SK-N-SH treated with all-trans-retinoic acid at 6 μM for 48 hours (cell line): ENCODE data around the gene YIPF2.

Experiments
- ATAC-seq: fragments of 200-7000 bp; cut with Tn5 transposase; 3 replicates; pipeline ENCODE4 v1.9.1; 2020; ENCODE audit warnings: mild to moderate bottlenecking, moderate library complexity
- ARNTL ChIP-seq: fragments of 450-650 bp; formaldehyde crosslinking; IDR thresholded peaks from 2 replicates; pipeline ENCODE4 v1.5.0; 2020; ENCODE audit warnings: low read depth, mild to moderate bottlenecking, moderate library complexity, borderline replicate concordance
- BACH2 ChIP-seq: fragments of 250-450 bp; sonication (Bioruptor Pico); IDR thresholded peaks from 2 replicates; pipeline ENCODE4 v1.9.0; 2021; ENCODE audit warnings: mild to moderate bottlenecking, borderline replicate concordance
- CSDC2 ChIP-seq: fragments of 250-450 bp; sonication (Bioruptor Pico); IDR thresholded peaks from 2 replicates; pipeline ENCODE4 v1.5.0; 2020; ENCODE audit warnings: mild to moderate bottlenecking, moderate library complexity
- ESRRG ChIP-seq: fragments of 250-450 bp; sonication (Bioruptor Pico); IDR thresholded peaks from 2 replicates; pipeline ENCODE4 v1.6.1; 2021; ENCODE audit warnings: mild to moderate bottlenecking
- GLIS3 ChIP-seq: fragments of 250-450 bp; sonication (Bioruptor Pico); IDR thresholded peaks from 2 replicates; pipeline ENCODE4 v1.5.0; 2020; ENCODE audit warnings: mild to moderate bottlenecking, moderate library complexity
- PPARA ChIP-seq: fragments of 250-450 bp; sonication (Bioruptor Pico); IDR thresholded peaks from 2 replicates; pipeline ENCODE4 v1.5.0; 2020; ENCODE audit warnings: mild to moderate bottlenecking, borderline replicate concordance
- RARB ChIP-seq: fragments of 250-450 bp; sonication (Bioruptor Pico); IDR thresholded peaks from 2 replicates; pipeline ENCODE4 v1.8.0; 2021; ENCODE audit warnings: mild to moderate bottlenecking, moderate library complexity
- SNAI2 ChIP-seq: fragments of 250-450 bp; sonication (Bioruptor Pico); IDR thresholded peaks from 2 replicates; pipeline ENCODE4 v1.5.0; 2020; ENCODE audit warnings: mild to moderate bottlenecking, moderate library complexity
- TCF4 ChIP-seq: fragments of 250-450 bp; sonication (Bioruptor Pico); IDR thresholded peaks from 2 replicates; pipeline ENCODE4 v1.8.0; 2021; ENCODE audit warnings: mild to moderate bottlenecking, moderate library complexity, borderline replicate concordance
- TOX ChIP-seq: fragments of 250-450 bp; sonication (Bioruptor Pico); IDR thresholded peaks from 2 replicates; pipeline ENCODE4 v1.8.0; 2021; ENCODE audit warnings: mild to moderate bottlenecking, moderate library complexity, borderline replicate concordance
- ZC3H10 ChIP-seq: fragments of 250-450 bp; sonication (Bioruptor Pico); IDR thresholded peaks from 2 replicates; pipeline ENCODE4 v1.5.1; 2021; ENCODE audit warnings: mild to moderate bottlenecking, moderate library complexity
- ZFP3 ChIP-seq: fragments of 250-450 bp; sonication (Bioruptor Pico); IDR thresholded peaks from 2 replicates; pipeline ENCODE4 v1.5.0; 2020; ENCODE audit warnings: mild to moderate bottlenecking, moderate library complexity
- ZFP30 ChIP-seq: fragments of 450-650 bp; formaldehyde crosslinking; IDR thresholded peaks from 2 replicates; pipeline ENCODE4 v1.5.0; 2022; ENCODE audit warnings: mild to moderate bottlenecking, moderate library complexity
- ZNF70 ChIP-seq: fragments of 450-650 bp; formaldehyde crosslinking; IDR thresholded peaks from 2 replicates; pipeline ENCODE4 v1.5.0; 2020; ENCODE audit warnings: mild to moderate bottlenecking, moderate library complexity
- ZNF8 ChIP-seq: fragments of 450-650 bp; formaldehyde crosslinking; IDR thresholded peaks from 2 replicates; pipeline ENCODE4 v1.5.0; 2020; ENCODE audit warnings: mild to moderate bottlenecking, moderate library complexity
- TF ChIP-seq, protein P1 (sequence below): fragments of 250-450 bp; sonication (Bioruptor Pico); IDR thresholded peaks from 2 replicates; pipeline ENCODE4 v1.5.1; 2021; ENCODE audit warnings: mild to moderate bottlenecking, moderate library complexity
- TF ChIP-seq, protein P2 (sequence below): fragments of 250-450 bp; sonication (Bioruptor Pico); IDR thresholded peaks from 2 replicates; pipeline ENCODE4 v1.8.0; 2021; ENCODE audit warnings: low read depth, mild to moderate bottlenecking, moderate library complexity, borderline replicate concordance
- TF ChIP-seq, protein P3 (sequence below): fragments of 250-450 bp; sonication (Bioruptor Pico); IDR thresholded peaks from 2 replicates; pipeline ENCODE4 v1.5.1; 2020; ENCODE audit warnings: low read depth, mild to moderate bottlenecking, moderate library complexity
- TF ChIP-seq, protein P4 (sequence below): fragments of 250-450 bp; sonication (Bioruptor Pico); IDR thresholded peaks from 2 replicates; pipeline ENCODE4 v1.8.0; 2020; ENCODE audit warnings: mild to moderate bottlenecking, moderate library complexity, borderline replicate concordance
- TF ChIP-seq, protein P5 (sequence below): fragments of 250-450 bp; sonication (Bioruptor Pico); IDR thresholded peaks from 2 replicates; pipeline ENCODE4 v1.5.0; 2020; ENCODE audit warnings: mild to moderate bottlenecking, moderate library complexity

Gene YIPF2

DNA sequence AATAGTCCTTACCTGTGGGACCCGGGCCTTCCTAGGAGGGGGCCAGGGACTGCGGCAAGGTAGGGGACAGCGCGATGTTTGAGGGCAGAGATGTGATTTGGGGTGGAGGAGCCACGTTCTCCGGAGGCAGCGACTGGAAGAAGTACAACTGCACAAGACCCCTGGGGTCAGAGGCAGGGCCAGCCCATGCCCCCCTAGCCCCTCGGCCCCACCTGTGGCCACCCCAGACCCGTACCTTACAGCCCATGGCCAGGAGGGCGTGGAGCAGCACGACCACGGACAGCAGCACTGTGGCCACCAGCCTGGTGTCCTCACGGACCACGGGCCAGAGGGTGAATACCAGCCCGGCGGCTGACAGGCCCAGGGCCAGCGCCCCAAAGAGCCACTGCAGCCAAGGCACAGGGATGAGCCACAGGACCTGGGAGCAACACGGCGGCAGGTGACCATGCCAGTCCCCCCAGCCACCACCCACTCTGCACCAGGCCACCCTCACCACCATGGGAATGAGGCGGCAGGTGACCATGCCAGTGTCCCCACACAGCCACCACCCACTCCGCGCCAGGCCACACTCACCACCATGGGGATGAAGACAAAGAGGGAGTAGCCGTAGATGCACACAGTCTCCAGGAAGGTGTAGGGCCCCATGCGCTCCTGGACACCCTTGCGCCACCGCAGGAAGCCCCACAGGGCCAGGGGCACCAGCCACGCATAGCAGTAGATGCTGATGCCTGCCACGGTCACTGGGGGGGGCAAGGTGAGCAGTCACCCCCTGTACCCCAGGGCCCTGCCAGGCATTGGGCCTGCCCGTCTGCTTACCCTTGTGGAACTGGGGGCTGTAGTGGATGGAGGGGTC is 5.0 kb downstream of the YIPF2 start:
- TF ChIP-seq TOX (CRISPR knock-in tag) (no peak), ZC3H10 (CRISPR knock-in tag) (no peak), RARB (CRISPR knock-in tag) (no peak), CSDC2 (CRISPR knock-in tag) (no peak), ZFP30 (CRISPR knock-in tag) (no peak), ESRRG (no peak), ARNTL (CRISPR knock-in tag) (no peak), ZNF70 (CRISPR knock-in tag) (no peak), ZNF8 (CRISPR knock-in tag) (no peak), TCF4 (CRISPR knock-in tag) (no peak), SNAI2 (no peak)
- TF ChIP-seq, protein P1, sequence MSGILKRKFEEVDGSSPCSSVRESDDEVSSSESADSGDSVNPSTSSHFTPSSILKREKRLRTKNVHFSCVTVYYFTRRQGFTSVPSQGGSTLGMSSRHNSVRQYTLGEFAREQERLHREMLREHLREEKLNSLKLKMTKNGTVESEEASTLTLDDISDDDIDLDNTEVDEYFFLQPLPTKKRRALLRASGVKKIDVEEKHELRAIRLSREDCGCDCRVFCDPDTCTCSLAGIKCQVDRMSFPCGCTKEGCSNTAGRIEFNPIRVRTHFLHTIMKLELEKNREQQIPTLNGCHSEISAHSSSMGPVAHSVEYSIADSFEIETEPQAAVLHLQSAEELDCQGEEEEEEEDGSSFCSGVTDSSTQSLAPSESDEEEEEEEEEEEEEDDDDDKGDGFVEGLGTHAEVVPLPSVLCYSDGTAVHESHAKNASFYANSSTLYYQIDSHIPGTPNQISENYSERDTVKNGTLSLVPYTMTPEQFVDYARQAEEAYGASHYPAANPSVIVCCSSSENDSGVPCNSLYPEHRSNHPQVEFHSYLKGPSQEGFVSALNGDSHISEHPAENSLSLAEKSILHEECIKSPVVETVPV (CRISPR knock-in tag) = no peak
- TF ChIP-seq, protein P2, sequence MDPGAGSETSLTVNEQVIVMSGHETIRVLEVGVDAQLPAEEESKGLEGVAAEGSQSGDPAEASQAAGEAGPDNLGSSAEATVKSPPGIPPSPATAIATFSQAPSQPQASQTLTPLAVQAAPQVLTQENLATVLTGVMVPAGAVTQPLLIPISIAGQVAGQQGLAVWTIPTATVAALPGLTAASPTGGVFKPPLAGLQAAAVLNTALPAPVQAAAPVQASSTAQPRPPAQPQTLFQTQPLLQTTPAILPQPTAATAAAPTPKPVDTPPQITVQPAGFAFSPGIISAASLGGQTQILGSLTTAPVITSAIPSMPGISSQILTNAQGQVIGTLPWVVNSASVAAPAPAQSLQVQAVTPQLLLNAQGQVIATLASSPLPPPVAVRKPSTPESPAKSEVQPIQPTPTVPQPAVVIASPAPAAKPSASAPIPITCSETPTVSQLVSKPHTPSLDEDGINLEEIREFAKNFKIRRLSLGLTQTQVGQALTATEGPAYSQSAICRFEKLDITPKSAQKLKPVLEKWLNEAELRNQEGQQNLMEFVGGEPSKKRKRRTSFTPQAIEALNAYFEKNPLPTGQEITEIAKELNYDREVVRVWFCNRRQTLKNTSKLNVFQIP = no peak
- ATAC-seq = no peak

DNA sequence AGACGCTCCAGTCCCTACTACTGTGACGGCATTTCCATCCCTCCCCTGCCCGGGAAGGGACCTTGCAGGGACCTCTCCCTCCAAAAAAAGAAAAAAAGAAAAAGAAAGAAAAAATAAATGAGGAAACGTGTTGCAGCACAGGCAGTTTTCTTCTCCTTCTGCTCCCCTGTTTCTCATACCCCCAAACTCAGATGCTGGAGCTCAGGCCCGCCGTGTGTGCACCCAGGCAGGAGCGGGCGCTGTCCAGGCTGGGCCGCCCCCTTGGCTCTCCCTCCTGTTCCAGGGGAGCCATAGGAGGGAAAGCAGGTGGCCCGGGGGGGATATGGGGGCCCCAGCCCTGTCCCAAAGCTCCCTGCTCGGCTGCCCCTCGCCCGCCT is 5.8 kb downstream of the YIPF2 start:
- ATAC-seq = no peak
- TF ChIP-seq SNAI2 = no peak
- TF ChIP-seq, protein P1 (CRISPR knock-in tag) = no peak
- TF ChIP-seq, protein P2 = no peak
- no peak for TF ChIP-seq PPARA (CRISPR knock-in tag)
- TF ChIP-seq ARNTL (CRISPR knock-in tag) = no peak
- TF ChIP-seq ESRRG = no peak
- no peak for TF ChIP-seq ZNF70 (CRISPR knock-in tag)
- no peak for TF ChIP-seq ZC3H10 (CRISPR knock-in tag)
- TF ChIP-seq TCF4 (CRISPR knock-in tag) = no peak
- TF ChIP-seq, protein P3, sequence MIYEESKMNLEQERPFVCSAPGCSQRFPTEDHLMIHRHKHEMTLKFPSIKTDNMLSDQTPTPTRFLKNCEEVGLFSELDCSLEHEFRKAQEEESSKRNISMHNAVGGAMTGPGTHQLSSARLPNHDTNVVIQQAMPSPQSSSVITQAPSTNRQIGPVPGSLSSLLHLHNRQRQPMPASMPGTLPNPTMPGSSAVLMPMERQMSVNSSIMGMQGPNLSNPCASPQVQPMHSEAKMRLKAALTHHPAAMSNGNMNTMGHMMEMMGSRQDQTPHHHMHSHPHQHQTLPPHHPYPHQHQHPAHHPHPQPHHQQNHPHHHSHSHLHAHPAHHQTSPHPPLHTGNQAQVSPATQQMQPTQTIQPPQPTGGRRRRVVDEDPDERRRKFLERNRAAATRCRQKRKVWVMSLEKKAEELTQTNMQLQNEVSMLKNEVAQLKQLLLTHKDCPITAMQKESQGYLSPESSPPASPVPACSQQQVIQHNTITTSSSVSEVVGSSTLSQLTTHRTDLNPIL (CRISPR knock-in tag) = no peak
- no peak for TF ChIP-seq TOX (CRISPR knock-in tag)
- no peak for TF ChIP-seq ZFP3 (CRISPR knock-in tag)
- no peak for TF ChIP-seq ZNF8 (CRISPR knock-in tag)
- TF ChIP-seq GLIS3 (CRISPR knock-in tag) = no peak
- TF ChIP-seq, protein P4, sequence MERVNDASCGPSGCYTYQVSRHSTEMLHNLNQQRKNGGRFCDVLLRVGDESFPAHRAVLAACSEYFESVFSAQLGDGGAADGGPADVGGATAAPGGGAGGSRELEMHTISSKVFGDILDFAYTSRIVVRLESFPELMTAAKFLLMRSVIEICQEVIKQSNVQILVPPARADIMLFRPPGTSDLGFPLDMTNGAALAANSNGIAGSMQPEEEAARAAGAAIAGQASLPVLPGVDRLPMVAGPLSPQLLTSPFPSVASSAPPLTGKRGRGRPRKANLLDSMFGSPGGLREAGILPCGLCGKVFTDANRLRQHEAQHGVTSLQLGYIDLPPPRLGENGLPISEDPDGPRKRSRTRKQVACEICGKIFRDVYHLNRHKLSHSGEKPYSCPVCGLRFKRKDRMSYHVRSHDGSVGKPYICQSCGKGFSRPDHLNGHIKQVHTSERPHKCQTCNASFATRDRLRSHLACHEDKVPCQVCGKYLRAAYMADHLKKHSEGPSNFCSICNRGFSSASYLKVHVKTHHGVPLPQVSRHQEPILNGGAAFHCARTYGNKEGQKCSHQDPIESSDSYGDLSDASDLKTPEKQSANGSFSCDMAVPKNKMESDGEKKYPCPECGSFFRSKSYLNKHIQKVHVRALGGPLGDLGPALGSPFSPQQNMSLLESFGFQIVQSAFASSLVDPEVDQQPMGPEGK (CRISPR knock-in tag) = no peak
- TF ChIP-seq CSDC2 (CRISPR knock-in tag) = no peak
- TF ChIP-seq, protein P5, sequence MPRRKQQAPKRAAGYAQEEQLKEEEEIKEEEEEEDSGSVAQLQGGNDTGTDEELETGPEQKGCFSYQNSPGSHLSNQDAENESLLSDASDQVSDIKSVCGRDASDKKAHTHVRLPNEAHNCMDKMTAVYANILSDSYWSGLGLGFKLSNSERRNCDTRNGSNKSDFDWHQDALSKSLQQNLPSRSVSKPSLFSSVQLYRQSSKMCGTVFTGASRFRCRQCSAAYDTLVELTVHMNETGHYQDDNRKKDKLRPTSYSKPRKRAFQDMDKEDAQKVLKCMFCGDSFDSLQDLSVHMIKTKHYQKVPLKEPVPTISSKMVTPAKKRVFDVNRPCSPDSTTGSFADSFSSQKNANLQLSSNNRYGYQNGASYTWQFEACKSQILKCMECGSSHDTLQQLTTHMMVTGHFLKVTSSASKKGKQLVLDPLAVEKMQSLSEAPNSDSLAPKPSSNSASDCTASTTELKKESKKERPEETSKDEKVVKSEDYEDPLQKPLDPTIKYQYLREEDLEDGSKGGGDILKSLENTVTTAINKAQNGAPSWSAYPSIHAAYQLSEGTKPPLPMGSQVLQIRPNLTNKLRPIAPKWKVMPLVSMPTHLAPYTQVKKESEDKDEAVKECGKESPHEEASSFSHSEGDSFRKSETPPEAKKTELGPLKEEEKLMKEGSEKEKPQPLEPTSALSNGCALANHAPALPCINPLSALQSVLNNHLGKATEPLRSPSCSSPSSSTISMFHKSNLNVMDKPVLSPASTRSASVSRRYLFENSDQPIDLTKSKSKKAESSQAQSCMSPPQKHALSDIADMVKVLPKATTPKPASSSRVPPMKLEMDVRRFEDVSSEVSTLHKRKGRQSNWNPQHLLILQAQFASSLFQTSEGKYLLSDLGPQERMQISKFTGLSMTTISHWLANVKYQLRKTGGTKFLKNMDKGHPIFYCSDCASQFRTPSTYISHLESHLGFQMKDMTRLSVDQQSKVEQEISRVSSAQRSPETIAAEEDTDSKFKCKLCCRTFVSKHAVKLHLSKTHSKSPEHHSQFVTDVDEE = no peak
- no peak for TF ChIP-seq RARB (CRISPR knock-in tag)
- TF ChIP-seq BACH2 (CRISPR knock-in tag) = no peak
- TF ChIP-seq, all 23 proteins: peak for 0
